HG02970 (cell line): Measurements from ENCODE around the gene NCEH1.
"Not testable (repeated sequence)": the region's sequence is repeated elsewhere in the genome, so short reads cannot be mapped to it uniquely, and the experiment has no call there.

Experiments used
- ATAC-seq: cut with Tn5 transposase; IDR thresholded peaks from one replicate; pipeline ENCODE4 v1.9.1; 2021; ENCODE audit warnings: mild to moderate bottlenecking, moderate library complexity, moderate number of reproducible peaks; ENCODE audit not compliant: unreplicated experiment, low FRiP score

NCEH1 gene

GRCh38 chr3:172680684-172681083 is 30.2 kb downstream of the NCEH1 start:
- no peak for ATAC-seq

DNA sequence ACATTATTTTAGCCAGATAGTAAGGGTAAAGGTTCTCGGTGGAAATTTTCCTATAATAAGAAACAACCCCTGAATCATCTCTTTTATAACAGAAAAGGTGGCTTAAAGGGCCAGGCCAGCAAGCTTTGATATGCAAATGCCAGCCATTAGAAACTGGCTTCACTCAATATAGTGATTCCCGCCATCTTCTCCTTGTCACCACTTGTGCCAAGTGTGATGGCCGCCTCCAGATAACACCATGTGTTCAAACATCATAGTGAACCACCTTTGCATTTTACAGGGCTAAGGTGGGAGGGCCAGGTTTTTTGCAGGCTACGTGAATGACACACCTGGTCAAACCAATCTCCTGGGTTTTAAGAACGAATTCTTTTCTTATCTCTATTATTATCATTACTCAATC is 31.3 kb downstream of the NCEH1 start:
- ATAC-seq: no peak

- ATAC-seq: no peak
Observed at GRCh38 chr3:172678068-172678467, 32.8 kb downstream of the NCEH1 start.

DNA sequence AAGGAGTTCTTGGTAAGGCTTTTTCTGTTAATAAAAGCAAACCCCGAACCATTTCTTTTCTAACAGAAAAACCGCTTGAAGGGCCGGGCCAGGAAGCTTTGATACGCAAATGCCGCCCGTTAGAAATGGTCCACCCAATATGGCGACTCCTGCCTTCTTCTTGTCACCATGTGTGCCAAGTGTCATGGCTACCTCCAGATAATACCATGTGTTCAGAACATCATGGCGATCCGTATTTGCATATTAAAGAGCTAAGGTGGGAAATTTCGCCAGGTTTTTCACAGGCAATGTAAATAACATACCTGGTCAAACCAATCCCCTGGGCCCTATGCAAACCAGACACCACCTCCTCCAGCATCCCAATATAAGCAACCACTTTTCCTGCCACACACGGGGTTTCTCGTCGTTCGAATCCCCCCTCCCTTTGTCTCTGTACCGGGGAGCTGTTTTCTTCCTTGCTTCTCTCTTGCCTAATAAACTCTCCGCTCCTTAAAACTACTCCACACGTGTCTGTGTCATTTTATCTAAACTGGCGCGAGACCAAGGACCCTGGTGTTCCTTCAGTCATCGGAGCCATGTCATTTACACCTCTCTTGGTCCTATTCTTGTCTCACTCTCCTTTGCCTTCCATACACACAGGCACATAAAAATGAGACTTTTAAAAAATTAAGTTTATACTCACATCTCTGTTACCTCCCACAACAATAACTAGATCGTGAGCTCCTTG is 34.5 kb downstream of the NCEH1 start:
- no peak for ATAC-seq

DNA sequence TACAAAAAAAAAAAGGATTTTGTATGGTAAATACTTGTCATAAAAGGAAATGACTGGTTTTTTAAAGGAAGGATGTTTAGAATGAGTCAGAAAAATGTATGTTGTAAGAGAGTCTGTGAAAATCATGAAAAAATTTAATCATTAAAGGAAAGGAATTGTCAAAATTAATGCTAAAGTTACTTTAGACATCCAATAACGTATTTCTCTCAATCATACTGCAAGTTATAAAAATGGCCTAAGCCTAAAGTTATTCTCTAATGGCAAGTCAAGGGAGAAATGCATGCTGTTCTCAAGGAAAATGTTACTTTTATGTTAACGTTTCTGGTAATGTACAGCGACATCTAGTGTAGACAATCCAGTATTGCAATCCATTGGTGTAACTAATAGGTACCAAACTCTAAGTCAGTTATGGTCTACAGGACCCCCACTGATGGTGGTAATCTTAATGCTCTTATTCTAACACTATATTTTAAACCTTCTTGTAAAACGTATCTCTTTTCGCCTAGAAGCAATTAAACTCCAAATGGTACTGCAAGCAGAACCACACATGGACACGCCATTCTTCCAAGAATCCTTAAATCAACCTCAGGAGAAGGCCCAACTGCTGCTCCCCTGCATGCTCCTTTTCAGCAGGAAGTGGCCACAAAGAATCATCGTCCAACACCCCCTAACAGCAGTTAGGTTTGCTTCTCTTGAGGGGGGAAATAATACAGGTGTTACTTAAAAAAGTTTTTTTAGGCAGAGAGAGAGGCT is 35.2 kb downstream of the NCEH1 start:
- ATAC-seq: no peak

DNA sequence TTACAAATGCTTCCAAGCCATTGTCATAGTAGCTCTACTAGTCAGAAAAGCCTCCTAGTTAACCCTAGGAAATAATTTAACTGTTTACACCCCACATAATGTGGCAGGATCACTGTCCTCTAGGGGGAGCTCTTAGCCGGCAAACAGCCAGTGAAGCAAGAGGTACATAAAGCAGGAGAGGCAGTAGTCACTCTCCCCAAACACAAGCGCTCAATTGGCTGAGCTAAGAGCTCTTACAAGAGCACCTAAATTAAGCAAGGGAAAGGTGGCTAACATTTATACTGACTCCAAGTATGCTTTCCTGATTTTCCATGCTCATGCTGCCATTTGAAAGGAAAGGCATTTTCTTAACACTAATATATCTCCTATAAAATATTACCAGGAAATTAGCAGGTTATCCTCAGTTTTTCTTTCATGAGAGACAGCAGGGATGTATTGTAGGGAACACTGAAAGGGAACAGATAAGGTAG is 37.6 kb downstream of the NCEH1 start:
- ATAC-seq: no peak

DNA sequence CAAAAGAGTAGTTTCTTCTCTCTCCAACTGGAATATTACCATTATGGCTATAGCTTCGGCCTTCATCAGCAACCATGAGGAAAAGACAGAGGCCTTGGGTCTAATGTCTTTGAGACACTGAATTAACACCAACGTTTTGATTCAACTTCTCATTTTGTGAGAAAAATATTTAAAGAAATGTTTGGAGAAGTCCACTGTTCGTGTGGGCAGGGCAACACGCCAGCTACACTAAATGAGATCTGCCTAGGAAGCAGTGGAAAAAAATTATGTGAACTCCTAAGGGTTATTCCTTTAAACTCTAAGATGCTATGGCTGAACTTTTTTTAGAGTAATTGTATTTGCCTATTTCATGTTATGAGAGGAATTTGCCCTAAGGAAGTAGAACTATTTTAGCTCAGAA is 41.8 kb downstream of the NCEH1 start:
- ATAC-seq: no peak

DNA sequence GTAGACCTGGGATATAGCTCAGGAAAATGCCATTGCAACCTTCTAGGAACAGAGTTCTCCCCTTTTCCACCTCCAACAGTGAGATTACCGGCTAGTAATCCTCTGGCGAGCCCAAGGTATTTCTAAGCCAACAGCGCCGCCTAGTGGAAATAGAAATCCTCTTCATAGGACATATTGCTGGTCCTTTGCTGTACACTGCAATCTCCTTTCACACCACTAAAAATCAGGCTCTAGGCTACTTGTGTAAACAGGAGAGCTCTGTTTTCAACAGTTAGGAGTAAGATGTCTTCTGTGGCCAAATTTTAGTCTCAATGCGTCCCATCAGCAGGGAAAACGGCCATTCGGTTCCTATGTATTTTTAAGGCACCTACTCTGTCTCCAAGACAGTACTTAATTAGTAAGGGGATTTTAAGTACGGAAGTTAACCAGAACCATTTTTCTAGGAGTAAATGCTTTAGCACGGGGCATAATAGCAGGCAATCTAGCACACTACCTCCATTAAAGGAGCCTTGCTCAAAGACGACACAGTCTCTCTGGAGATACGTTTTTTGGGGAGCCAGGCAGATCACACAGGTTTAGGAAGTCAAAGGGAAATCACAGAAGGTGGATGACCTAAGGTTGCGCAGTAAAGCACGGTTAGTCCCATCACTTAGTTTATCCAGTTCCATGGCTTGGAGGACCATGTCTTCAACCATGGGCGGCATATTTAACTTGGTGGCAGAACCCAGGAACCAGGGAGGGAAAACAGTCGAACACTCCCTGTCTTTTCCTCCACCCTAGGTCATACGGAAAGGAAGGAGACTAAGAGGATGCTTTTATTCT is 43.8 kb downstream of the NCEH1 start:
- ATAC-seq: peak; percentile 67

DNA sequence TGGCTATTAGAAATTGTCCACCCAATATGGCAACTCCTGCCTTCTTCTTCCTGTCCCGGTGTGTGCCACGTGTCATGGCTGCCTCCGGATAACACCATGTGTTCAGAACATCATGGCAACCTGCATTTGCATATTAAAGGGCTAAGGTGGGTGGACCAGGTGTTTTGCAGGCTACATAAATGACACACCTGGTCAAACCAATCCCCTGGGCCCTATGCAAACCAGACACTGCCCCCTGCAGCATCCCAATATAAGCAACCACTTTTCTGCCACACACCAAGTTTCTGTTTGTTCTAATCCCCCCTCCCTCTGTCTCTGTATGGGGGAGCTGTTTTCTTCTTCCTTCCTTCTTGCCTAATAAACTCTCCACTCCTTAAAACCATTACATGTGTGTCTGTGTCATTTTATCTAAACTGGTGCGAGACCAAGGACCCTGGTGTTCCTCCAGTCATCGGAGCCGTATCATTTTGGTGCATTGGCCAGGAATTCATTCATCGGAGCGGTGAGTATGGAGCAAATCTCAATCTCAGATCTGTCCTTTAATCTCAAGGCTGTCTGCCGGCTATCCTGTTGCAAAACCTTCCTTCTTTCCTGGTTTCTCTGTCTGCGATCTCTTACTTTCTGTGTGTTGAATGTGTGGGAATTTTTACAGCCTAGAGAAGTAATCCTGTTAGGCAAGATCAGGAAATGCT is 44.5 kb downstream of the NCEH1 start:
- no peak for ATAC-seq

DNA sequence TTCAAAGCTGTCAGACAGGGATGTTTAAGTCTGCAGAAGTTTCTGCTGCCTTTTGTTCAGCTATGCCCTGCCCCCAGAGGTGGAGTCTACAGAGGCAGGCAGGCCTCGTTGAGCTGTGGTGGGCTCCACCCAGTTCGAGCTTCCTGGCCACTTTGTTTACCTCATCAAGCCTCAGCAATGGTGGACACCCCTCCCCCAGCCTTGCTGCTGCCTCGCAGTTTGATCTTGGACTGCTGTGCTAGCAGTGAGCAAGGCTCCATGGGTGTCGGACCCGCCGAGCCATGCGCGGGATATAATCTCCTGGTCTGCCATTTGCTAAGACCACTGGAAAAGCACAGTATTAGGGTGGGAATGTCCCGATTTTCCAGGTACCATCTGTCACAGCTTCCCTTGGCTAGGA is 45.4 kb downstream of the NCEH1 start:
- not testable (repeated sequence) for ATAC-seq

DNA sequence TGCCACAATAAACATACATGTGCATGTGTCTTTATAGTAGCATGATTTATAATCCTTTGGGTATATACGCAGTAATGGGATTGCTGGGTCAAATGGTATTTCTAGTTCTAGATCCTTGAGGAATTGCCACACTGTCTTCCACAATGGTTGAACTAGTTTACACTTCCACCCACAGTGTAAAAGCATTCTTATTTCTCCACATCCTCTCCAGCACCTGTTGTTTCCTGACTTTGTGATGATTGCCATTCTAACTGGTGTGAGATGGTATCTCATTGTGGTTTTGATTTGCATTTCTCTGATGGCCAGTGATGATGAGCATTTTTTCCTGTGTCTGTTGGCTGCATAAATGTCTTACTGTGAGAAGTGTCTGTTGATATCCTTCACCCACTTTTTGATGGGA is 50.4 kb downstream of the NCEH1 start:
- ATAC-seq: not testable (repeated sequence)

DNA sequence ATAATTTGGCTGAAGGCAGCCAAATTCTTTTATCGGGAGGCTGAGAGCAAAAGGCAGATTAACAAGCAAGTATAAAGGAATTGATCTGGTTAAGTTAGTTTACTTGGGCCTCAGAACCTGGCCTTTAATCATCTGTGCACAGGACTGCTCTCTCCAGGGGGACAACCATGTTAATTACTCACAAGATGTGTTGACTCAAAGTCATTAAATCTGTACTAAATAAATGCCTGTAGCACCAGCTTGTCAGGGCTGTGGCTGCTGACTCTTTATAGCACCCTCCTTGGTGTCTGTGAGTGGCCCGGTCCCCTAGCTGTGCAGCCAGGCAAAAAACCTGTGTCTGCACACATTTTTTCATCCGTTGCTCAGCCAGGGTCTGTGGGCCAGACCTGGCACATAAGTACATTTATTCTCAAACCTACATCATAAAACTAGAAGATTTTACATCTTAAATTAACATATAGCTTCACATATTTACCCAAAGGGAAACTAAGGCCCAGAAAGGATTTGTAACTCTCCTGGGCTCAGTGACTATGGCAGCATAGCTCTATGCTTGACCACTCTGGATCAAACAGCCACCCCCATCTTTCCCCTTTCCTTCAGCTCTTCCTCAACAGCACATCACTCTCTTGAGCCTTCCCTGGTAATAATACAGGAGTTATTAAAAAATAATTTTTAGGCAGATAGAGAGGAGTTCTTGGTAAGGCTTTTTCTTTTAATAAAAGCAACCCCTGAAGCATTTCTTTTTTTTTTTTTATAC is 51.4 kb downstream of the NCEH1 start:
- no peak for ATAC-seq

- no peak for ATAC-seq
Observed at GRCh38 chr3:172658344-172659245, 52.3 kb downstream of the NCEH1 start.

- ATAC-seq: no peak
Observed at GRCh38 chr3:172656602-172657001, 54.3 kb downstream of the NCEH1 start.

GRCh38 chr3:172655388-172655787 is 55.5 kb downstream of the NCEH1 start:
- no peak for ATAC-seq

GRCh38 chr3:172654470-172654869 is 56.4 kb downstream of the NCEH1 start:
- ATAC-seq: no peak

DNA sequence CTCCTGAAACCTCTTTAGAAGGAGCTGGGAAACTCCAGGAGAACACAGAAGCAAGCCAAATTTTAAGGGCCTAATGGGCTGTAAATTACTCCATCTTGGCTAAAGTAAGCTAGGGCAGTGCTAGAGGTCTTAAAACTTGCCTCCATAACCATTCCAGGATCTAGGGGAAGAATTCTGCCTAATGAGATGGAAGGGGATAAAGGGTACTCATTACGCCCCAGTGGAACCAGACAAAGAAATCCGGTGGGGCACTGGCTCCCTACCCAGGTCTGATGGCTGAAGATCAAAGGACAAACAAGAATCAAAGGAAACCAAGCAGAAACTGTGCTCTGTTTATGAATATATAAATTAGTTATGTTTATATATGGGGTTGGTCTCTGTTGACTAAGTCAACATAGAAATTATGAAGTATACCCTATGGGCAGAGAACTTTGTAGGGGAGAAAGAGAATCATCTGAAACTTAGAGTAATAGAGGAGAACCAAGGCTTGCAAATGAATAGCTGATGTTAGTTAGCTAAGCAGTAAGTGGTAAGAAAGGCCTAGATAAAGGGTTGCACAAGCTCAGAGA is 57.8 kb downstream of the NCEH1 start:
- no peak for ATAC-seq

DNA sequence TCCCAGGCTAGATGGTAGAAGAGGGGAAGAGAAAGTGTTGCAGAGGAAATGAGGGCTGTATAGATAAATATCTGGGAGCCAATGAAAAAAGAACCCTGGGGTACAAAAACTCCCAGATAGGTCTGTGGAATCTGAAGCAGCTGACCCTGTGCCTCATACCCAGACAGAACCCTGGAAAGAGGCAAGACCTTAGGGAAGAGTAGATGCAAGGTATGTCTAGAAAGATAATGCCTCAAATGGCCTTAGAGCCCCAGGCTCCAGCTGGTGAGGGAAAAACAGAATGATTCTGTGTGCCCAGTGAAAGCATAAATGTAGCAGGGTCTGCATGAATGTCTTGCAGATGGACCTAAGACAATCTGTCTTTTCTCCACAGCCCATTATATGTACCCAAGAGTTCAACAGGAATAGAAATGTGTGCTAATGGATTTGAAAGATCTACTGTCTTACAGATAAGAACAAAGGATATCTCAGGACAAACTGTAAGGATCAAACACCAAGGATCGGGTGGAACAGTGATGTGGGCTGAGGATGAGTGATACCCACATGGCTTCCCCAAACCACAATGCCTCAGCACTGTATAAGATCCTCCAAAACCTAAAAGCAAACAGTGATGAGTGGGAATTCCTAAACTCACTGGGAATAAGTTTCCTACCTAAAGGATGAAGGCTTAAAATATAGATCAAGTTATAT is 58.8 kb downstream of the NCEH1 start:
- ATAC-seq: no peak
